ENCODE results near the gene RGS6.

Gene RGS6

DNA sequence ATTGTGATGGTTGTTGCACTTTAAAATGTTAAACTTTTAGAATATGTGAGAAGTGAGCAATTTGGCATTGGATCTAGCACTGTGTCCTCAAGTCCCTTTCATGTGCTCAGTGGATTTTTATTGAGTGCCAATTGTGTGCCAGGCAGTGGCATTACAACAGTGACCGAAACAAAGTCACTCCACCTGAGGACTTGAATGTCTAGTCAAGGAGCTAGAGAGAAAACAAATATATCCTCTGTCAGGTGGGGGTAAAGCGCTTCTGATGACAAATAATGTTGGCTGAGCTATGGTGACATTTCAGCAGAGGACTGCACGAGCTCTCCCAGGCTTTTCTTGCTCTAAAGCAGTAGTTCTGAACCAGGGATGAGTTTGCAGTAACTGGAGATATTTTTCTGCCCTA is 240.4 kb downstream of the RGS6 start:
- no peak for DNase-seq

DNA sequence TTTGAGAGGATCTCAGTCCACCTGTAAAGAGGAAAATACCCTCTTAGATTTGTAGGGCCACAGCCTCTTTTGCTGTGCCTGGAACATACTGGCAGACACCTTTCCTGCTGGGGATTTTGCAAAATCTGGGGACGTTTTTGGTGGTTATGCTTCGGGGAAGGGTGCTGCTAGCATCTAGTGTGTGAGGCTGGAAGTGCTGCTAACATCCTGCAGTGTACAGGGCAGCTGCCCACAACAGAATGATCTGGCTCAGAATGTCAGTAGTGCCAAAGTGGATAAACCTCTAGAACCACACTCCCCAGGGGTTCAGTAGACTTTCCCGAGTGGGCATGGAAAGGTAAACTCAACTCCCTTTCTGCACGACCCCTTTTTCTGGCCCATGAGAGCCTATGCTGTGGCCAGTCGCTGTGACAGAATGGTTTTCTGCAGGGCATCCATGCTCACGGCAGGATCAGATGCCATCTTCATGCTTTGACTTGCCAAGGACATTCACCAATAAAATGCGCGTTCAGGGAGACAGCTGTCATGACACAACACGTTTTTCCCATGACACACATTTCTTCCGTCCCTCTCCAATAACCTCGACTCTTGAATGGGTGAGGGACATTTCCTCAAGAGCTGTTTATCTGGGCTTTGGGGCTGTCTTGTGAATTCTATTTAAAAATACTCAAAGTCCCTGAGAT is 240.9 kb downstream of the RGS6 start:
- no peak for DNase-seq

GRCh38 chr14:72177251-72177650 is 245.0 kb downstream of the RGS6 start:
- DNase-seq, result no peak

DNA sequence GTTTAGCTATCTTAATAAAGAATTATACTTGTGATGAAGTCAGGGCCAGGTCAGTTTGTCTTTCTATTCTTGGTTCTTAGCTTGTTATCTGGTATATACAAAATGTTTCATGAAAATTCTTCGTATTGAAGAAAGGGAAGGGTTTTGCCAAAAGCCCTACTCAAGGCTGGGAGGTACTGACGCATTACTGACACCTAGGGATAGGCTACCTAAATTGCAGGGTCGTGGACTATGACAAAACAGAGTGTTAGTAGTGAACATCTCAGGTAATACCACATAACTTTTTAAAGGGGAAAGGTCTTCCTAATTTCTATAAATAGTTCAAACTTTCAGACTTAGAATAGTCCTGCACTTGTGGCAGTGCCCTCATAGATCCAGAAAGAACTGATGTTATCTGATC is 246.3 kb downstream of the RGS6 start:
- no peak for DNase-seq

GRCh38 chr14:72182708-72183432 is 250.6 kb downstream of the RGS6 start:
- no peak for DNase-seq

DNA sequence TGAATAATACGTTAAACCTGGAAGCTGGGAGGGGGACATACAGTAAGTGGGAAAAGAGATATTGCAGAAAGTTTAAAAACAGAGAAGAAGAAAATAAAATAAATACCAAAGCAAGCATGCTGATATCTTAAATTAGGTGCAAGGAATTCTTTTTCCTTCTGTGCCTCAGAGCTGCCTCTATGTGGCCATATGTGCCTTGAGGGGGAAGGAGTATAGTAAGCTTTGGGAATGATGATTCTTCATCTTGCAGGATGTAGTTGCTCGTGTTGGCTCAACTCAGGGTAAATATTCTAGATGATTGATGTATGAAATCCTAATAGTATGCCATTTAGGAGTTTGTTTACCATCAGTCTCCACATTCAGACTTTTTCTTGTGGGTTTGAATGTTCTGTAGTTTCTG is 251.4 kb downstream of the RGS6 start:
- no peak for DNase-seq

DNA sequence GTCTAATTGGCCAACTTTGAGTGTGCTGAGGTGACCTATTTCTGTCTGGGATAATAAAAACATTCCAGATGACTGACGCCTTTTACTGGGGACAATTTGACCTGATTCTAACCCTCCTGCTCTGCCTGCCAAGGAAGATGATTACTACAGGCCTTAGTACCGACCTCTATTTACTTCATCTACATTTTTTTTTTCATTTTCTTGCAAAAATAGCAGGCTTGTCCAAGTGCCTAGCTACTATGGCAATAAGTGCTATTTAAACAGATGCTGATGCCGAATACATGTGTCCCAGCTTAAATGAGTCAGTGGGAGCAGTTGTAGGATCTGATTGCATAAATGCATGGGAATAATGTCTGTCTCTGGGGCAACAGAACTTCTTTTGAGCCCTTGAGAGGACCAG is 254.3 kb downstream of the RGS6 start:
- no peak for DNase-seq

- DNase-seq, result no peak
Observed at GRCh38 chr14:72196237-72197015, 264.2 kb downstream of the RGS6 start.

DNA sequence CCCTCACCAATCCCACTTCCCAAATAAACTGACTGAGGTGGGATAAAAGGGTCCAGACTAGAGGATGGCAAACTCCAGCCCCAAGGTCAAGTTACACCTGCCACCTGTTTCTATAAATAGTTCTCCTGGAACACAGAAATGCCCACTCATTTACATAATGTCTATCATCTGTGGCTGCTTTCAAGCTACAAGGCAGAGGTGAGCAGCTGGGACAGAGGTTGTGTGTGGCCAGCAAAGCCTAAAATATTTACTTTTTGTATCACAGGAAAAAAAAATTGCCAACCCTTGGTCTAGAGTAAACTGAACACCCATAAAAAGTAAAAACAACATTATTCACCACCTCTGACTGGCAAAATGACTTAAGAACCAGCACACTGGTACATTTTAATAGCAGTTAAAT is 269.4 kb downstream of the RGS6 start:
- no peak for DNase-seq

- no peak for DNase-seq
Observed at GRCh38 chr14:72213424-72213823, 281.2 kb downstream of the RGS6 start.

GRCh38 chr14:72215080-72215479 is 282.9 kb downstream of the RGS6 start:
- no peak for DNase-seq

DNA sequence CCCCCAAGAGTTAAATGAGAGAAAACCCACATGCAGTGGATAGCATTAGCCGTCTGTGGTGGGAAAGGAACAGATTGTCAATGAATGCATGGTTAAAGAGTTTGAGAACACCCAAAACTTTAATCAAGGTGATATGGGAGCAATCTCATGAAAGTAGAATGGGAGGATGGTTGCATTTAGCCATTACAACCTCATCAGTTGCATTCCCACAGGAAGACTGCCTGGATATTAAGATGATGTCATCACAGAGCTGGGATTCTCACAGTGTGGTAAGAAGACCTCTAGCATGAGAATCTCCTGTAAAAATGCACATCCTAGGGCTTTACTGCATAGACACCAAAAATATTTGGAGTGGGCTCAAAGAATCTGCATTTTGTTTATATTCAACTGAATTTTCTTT is 284.9 kb downstream of the RGS6 start:
- DNase-seq, result no peak

- DNase-seq, result no peak
Observed at GRCh38 chr14:72222046-72222445, 289.8 kb downstream of the RGS6 start.

- DNase-seq, result no peak
Observed at GRCh38 chr14:72236629-72237028, 304.4 kb downstream of the RGS6 start.

DNA sequence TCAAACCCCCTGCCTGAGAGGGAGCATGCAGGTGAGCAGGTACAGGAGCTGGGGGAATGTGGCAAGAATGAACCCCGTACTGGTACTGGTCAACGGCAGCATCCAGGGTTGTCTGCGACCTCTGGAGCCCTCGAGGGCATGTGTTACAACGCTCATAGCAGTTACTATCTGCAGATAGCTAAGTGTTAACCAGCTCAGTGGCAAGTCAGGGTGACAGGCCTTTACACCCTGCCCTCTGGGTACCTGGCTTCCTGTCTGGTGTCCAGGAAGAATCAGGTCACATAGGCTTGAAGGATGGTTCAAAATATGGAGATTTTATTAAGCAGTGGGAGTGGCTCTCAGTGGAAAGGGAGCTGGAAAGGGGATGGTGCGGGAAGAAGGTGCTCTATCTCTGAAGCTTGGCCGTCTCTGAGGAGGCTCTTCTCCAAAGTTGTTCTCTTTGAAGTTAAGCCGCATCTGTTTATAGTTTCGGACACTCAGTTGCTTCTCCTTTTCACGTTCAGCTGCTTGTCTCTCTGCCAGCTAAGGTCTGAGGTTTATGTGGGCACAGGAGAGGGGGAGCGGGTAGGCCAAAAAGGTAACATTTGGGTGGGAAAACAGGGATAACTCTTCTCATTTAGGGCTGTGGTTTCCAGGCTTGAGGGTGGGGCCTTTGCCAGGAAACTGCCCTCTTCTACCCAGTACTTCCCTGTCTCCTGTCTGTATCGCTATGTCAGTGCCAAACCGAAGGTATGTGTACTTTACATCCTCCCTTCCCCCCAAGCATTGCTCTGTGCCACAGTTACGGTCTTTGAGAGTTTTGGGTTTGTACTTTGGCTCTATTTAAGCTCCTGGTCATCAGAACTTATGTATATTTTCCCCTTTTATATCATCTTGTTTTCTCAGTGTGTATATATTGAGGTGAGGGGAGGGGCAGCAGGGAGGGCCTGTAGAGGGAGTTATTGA is 305.8 kb downstream of the RGS6 start:
- no peak for DNase-seq

DNA sequence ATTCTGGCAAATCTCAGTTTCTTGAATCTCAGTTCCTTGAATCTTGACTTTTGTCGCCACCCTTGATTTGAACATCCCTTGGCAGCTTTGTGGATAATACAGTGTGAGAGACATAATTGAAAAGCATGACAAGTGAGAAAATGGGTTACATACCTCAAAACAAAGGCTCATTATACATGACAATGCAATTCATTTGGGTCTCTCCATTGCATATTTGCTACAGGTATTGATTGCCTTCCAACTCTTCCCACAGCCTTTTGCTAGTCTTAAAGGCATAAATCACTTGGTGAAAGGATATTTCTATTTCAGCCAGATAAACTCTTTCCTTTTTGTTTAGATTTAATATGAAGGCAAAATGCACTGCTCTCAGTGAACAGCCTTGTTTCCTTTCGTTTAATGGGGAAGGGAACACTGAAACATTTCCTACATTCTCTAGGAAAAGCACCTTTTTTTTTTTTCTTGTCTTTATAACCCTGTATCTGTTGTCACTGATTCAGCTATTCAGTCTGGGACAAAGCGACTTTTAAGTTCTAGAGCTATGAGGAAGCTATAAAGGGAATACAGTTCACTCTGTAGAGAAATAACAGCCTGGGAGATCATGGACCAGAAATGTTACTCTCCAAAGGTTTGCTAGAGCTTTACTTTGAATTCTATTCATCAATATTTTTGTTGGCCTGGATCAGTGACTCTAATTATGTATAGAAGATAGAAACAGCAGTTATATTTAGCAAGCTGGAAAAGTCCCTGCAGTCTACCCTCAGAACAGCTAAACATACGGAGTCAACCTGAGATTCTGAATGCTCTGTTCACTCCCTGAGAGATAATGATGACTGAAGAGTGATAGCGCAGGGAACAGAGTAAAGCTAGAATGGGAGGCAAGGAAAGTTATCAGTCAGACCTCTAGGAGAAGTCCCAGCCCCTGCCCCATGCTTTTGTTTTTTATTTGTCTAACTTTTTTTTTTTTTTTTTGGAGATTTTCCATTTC is 311.4 kb downstream of the RGS6 start:
- no peak for DNase-seq

- no peak for DNase-seq
Observed at GRCh38 chr14:72247896-72248465, 315.8 kb downstream of the RGS6 start.

- no peak for DNase-seq
Observed at GRCh38 chr14:72253503-72253902, 321.3 kb downstream of the RGS6 start.

DNA sequence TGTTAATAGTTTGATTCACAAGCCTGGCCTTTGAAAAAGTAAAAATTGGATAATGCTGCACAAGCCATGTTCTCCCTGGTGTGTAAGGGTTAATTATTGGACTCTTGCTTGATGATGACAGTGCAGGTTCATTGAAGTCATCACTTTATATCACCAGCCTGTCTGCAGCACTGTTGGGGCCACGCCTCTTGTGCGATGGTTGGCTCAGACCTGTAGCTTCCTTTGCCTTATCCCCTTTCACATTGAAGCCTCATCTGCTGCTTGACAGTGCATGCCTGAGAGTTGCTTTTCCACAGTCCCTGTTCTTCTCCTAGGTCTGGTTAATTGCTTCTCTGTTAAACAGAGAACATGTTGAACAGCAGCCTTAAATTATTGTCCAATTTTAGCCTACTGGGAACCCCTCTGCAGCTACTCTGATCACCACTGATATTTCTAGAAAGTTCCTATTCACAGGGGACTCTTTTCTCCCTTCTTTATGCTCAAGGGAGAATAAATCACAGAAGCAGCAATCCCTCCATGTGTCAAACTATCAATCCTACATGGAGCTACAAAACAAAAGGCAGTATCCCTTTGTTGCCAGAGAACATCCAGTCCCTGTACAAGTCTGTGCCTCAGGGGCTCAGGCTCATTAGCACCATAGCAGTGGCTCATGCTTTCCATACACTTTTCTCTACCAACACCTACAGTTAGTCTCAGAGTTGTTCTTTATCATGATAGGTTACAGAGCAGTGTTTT is 322.1 kb downstream of the RGS6 start:
- DNase-seq, result no peak

GRCh38 chr14:72254937-72255472 is 322.8 kb downstream of the RGS6 start:
- DNase-seq, result no peak
